ENCODE measurements around the gene NDOR1.
"Not testable (repeated sequence)": the region's sequence is repeated elsewhere in the genome, so short reads cannot be mapped to it uniquely, and the experiment has no call there.

NDOR1 gene

GRCh38 chr9:137245450-137246421 lies 40.2 kb downstream of the NDOR1 start:
- no peak for DNase-seq

GRCh38 chr9:137247135-137247915 lies 41.8 kb downstream of the NDOR1 start:
- DNase-seq = no peak

- no peak for DNase-seq
Measured at GRCh38 chr9:137247916-137248175, 42.3 kb downstream of the NDOR1 start.

DNA sequence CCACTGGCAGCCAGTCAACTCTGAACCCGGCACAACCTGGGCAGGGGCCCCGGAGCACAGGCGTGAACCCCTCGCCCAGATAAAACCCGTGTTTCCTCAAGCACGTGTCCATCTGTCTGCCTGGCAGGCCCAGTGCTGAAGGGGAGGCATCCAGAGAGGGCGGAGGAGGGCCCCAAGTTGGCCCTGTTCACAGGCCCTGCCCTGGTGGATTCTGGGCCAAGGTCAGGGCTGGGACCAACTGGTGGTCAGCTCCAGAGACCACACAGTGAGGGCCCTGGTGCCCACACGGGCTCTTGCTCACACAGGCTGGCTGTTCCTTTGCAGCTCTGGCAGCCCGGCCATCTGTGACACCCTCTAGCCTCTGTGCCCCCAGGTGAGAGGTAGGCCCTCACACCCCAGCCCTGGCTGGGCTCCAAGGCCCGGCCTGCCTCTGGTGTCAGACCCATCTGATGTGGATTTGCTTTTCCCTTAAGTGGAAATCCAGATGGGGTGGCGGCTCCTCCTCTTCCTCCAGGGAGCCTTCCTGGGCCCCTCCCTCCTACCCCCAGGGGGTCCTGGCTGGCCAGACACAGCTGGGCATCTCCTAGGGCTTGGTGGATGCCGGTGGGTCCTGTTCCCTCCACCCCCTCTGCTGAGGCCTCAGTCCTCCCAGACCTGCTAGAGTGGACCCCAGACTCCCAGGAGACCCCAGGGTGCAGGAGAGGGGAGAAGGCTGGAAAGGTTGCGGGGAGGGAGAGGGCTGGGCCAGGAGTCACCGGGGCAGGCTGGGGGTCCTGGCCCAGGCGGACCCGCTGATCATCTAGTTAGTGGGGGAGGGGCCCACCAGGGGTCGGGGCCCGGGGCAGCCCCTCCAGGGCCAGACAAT lies 45.1 kb downstream of the NDOR1 start:
- DNase-seq = no peak

DNA sequence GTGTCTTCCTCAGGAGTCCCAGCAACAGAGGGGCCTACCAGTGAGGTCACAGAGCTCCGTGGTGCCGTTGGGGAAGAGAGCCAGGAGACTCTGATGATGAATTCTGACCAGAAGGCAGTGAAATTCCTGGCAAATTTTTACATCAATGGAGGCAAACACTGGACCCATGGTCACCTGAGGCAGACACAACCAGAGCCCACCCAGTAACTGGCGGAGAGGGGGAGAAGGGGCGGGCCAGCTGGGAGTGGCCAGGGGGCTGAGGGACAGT lies 45.6 kb downstream of the NDOR1 start, which contains the start of gene STPG3:
TSS of gene STPG3 (plus strand) at position 93 of the 268 bp plus-strand sequence. CDS start at position 94, 1 bp downstream.
- no peak for DNase-seq

DNA sequence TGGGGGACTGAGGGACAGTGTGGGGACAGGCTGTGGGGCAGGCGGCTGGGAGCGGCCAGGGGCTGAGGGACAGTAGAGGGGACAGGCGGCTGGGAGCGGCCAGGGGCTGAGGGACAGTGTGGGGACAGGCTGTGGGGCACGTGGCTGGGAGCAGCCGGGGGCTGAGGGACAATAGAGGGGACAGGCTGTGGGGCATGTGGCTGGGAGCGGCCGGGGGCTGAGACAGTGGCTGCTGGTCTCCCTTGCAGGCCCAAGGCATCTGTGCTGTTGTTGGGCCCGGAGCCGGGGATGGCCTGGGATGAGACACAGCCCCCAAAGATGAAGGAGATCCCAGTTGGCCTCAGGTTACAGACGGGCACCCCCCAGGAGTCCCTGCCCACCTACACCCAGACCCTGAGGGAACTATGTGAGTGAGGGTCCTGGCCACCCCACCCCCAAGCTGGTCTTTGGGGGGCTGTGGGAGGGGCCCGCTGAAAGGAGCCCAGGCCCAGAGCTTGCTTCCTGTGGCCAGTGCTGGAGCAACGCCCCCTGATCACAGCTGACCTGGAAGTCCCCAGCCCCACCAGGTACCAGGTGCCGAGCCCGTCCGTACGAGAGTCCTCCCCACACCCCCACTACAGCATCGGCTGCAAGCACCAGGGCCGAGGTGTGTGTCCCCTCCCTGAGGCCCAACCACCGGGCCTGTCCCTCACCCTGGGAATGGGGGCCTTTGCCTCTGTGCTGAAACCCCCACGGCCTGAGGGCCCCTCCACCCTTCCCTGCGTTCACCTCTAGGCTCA lies 46.2 kb downstream of the NDOR1 start:
- no peak for DNase-seq

GRCh38 chr9:137252555-137253506 lies 47.3 kb downstream of the NDOR1 start:
- no peak for DNase-seq

GRCh38 chr9:137253717-137254623 lies 48.5 kb downstream of the NDOR1 start:
- DNase-seq = no peak

DNA sequence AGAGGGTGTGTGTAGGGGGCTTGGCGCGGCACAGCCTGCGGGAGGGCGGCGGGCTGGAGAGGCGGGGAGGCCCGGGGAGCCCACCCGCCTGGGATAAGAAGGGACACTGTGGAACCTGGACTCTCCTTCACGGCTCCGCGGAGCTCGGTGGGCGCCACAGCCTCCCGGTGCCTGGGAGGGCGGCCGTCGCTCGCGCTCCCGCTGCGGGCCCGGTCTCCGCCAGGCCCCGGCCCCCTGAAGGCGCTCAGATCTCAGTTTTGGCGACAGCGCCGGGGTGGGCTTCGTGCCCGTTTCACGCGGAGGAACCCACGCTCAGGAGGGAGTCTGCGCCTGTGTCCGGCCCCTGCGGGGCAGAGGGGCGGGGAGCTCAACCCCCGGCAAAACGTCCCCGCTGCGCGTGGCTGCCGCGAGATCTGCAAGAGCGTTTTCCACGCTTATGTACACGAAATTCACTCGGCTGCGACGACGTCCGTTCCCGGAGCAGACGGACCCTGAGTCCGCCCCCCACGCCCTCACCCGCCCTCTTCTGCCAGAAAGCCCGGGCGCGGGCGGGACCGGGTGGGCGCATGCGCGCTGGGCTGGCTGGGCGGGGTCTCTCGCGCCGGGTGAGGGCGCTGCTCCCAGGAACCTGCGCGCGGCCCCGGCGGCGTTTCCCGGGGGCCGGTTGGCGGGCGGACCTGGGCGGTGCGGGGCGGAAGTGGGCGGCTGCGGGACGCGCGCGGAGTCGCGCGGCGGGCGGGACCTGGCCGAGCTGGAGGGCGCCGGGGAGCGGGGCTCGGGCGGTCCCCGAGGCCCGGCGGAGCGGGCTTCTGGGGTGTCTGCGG lies 49.3 kb downstream of the NDOR1 start, which contains the start of gene NELFB:
TSS of gene NELFB (plus strand) at position 704 of the 824 bp plus-strand sequence.
- DNase-seq = peak; percentile 74

- peak; percentile 17 for DNase-seq
Measured at GRCh38 chr9:137255448-137256114, 50.1 kb downstream of the NDOR1 start.

GRCh38 chr9:137256362-137256761 lies 50.9 kb downstream of the NDOR1 start:
- no peak for DNase-seq

GRCh38 chr9:137256856-137257255 lies 51.4 kb downstream of the NDOR1 start:
- no peak for DNase-seq

- DNase-seq = not testable (repeated sequence)
Measured at GRCh38 chr9:137262173-137262908, 56.8 kb downstream of the NDOR1 start.

DNA sequence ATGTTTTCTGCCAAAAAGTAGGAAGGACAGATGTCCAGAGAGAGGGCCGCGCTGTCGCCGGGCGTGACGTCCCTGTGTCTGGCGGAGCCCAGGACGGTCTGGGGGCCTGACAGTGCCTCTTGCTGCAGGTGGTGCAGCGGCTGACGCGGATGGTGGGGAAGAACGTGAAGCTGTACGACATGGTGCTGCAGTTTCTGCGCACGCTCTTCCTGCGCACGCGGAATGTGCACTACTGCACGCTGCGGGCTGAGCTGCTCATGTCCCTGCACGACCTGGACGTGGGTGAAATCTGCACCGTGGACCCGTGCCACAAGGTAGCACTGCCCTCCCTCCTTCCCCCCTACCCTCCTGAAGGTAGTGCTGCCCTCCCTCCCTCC lies 57.4 kb downstream of the NDOR1 start:
- DNase-seq = no peak

GRCh38 chr9:137263506-137263905 lies 58.0 kb downstream of the NDOR1 start:
- DNase-seq = no peak

- no peak for DNase-seq
Measured at GRCh38 chr9:137264067-137264466, 58.6 kb downstream of the NDOR1 start.

- no peak for DNase-seq
Measured at GRCh38 chr9:137265496-137266161, 60.1 kb downstream of the NDOR1 start.

Data from HCEC 1CT (cell line).